Activated CD4-positive, alpha-beta memory T cell treated with anti-CD3 and anti-CD28 coated beads, Interleukin-2, amount 10 ng/mL, durations not matched to agents 7 days and 5 days (primary cell): Measurements from ENCODE around the gene OVOL3. TPM values are rescaled to one million over a fixed set of nuclear protein-coding genes. Genes with fewer than 3 reads are reported as not detected.
"Not testable (repeated sequence)": the region's sequence is repeated elsewhere in the genome, so short reads cannot be mapped to it uniquely, and the experiment has no call there.

Source experiments
- CTCF ChIA-PET: fragments of 350-600 bp; sonication (Branson Sonifier 250); formaldehyde crosslinking; loops from one replicate; lab custom pipeline; 2021; ENCODE audit warnings: antibody characterized with exemption, inconsistent platforms; lab: Charles Lee
- POLR2A ChIA-PET: fragments of 350-600 bp; sonication (Branson Sonifier 250); formaldehyde crosslinking; loops from one replicate; lab custom pipeline; 2021; ENCODE audit warnings: antibody characterized with exemption; lab: Charles Lee
- DNase-seq: peaks from one replicate; pipeline ENCODE4 v3.0.0-alpha.2; 2020
- H3K27ac Mint-ChIP-seq: one replicate; pipeline ENCODE4 v1.8.0; 2021; ENCODE audit warnings: mild to moderate bottlenecking, mixed read lengths
- H3K27me3 Mint-ChIP-seq: one replicate; pipeline ENCODE4 v1.8.0; 2021; ENCODE audit warnings: mixed read lengths
- H3K36me3 Mint-ChIP-seq: one replicate; pipeline ENCODE4 v1.8.0; 2021; ENCODE audit warnings: low read depth, mixed read lengths
- H3K4me1 Mint-ChIP-seq: one replicate; pipeline ENCODE4 v1.8.0; 2021; ENCODE audit warnings: mixed read lengths
- H3K4me3 Mint-ChIP-seq: one replicate; pipeline ENCODE4 v1.8.0; 2021; ENCODE audit warnings: mild to moderate bottlenecking, mixed read lengths
- H3K9me3 Mint-ChIP-seq: one replicate; pipeline ENCODE4 v1.8.0; 2021; ENCODE audit warnings: mixed read lengths
- total RNA-seq, 2 experiments: library from RNA; stranded (reverse); gene quantifications; one replicate each; pipeline ENCODE4 v1.2.3, GENCODE V29; 2021

OVOL3 gene
- total RNA-seq, 2 experiments from 2014 or later = not detected

GRCh38 chr19:36120984-36121358, 10.0 kb downstream of the OVOL3 start:
- no peak for DNase-seq
- Mint-ChIP-seq H3K36me3 (peaks cover 55% of the 10 kb centered on the region), H3K9me3 (no peaks in the 10 kb centered on the region), H3K27me3 (no peaks in the 10 kb centered on the region), H3K4me1 (peaks cover 38% of the 10 kb centered on the region), H3K4me3 (no peak overlapping the region), H3K27ac (no peak overlapping the region)
- POLR2A ChIA-PET = interaction anchor here (1.0 kb wide), 1 partner anchor 23 kb away, joined by 4 read pairs; no protein-coding TSS in a partner anchor
- CTCF ChIA-PET = no interaction called here

GRCh38 chr19:36121486-36122124, 10.7 kb downstream of the OVOL3 start:
- Mint-ChIP-seq H3K4me1 (peaks cover 32% of the 10 kb centered on the region), H3K36me3 (peaks cover 52% of the 10 kb centered on the region), H3K27ac (no peak overlapping the region), H3K4me3 (no peak overlapping the region), H3K9me3 (no peaks in the 10 kb centered on the region), H3K27me3 (no peaks in the 10 kb centered on the region)
- POLR2A ChIA-PET = interaction anchor here (1.0 kb wide), 1 partner anchor 24 kb away, joined by 4 read pairs; no protein-coding TSS in a partner anchor
- no peak for DNase-seq
- CTCF ChIA-PET = no interaction called here

- DNase-seq = no peak
- Mint-ChIP-seq H3K4me1 (peaks cover 24% of the 10 kb centered on the region), H3K27me3 (no peaks in the 10 kb centered on the region), H3K4me3 (no peak overlapping the region), H3K36me3 (peaks cover 20% of the 10 kb centered on the region), H3K9me3 (no peaks in the 10 kb centered on the region), H3K27ac (no peak overlapping the region)
- ChIA-PET CTCF (interaction anchor here (7.6 kb wide), 1 partner anchor 45 kb away, joined by 150 read pairs; no protein-coding TSS in a partner anchor), POLR2A (interaction anchor here (1.3 to 2.0 kb wide), 2 partner anchors 10 to 44 kb away, joined by 3 to 8 read pairs; no protein-coding TSS in a partner anchor)
Measured at GRCh38 chr19:36125557-36125956, 14.6 kb downstream of the OVOL3 start.

- peaks cover 8% of the 10 kb centered on the region for H3K36me3 Mint-ChIP-seq
- H3K27ac Mint-ChIP-seq = peak overlapping the region; percentile 92
- peak overlapping the region; percentile 79 for H3K4me3 Mint-ChIP-seq
- no peaks in the 10 kb centered on the region for H3K9me3 Mint-ChIP-seq
- no peak for DNase-seq
- POLR2A ChIA-PET = interaction anchor here (1.1 to 3.8 kb wide), 9 partner anchors 9 to 644 kb away, joined by 3 to 43 read pairs (median 10); partner anchors contain the start of genes ALKBH6, CAPNS1, POLR2I and TBCB
- H3K4me1 Mint-ChIP-seq = peaks cover 48% of the 10 kb centered on the region
- no peaks in the 10 kb centered on the region for H3K27me3 Mint-ChIP-seq
- CTCF ChIA-PET = interaction anchor here (0.7 to 7.6 kb wide), 22 partner anchors 9 to 956 kb away, joined by 3 to 150 read pairs (median 5); partner anchors contain the start of genes CAPNS1, POLR2I, TBCB and THAP8
Measured at GRCh38 chr19:36128392-36128736, 17.4 kb downstream of the OVOL3 start.

GRCh38 chr19:36131221-36131620, 20.3 kb downstream of the OVOL3 start:
- ChIA-PET POLR2A (interaction anchor here (1.5 to 2.0 kb wide), 3 partner anchors 9 to 84 kb away, joined by 9 to 13 read pairs (median 9); partner anchors contain the start of genes CAPNS1, POLR2I, TBCB and ZNF146), CTCF (interaction anchor here (7.6 kb wide), 1 partner anchor 39 kb away, joined by 150 read pairs; no protein-coding TSS in a partner anchor)
- not testable (repeated sequence) for H3K27me3 Mint-ChIP-seq

GRCh38 chr19:36134867-36135266, 23.9 kb downstream of the OVOL3 start:
- DNase-seq, H3K27ac Mint-ChIP-seq, H3K36me3 Mint-ChIP-seq, CTCF ChIA-PET, H3K9me3 Mint-ChIP-seq, H3K27me3 Mint-ChIP-seq, H3K4me3 Mint-ChIP-seq: not testable (repeated sequence)
- POLR2A ChIA-PET = interaction anchor here (1.2 kb wide), 1 partner anchor 20 kb away, joined by 3 read pairs; the partner anchor contains the start of genes POLR2I and TBCB
- peaks cover 63% of the 10 kb centered on the region for H3K4me1 Mint-ChIP-seq

More at GRCh38 chr19:36131221-36131620, 20.3 kb downstream of the OVOL3 start:
- peak; percentile 34 for DNase-seq
- H3K9me3 Mint-ChIP-seq, H3K36me3 Mint-ChIP-seq, H3K4me3 Mint-ChIP-seq: not testable (repeated sequence)
- Mint-ChIP-seq H3K27ac (peak overlapping the region; percentile 87), H3K4me1 (peaks cover 56% of the 10 kb centered on the region)

- no peaks in the 10 kb centered on the region for H3K27me3 Mint-ChIP-seq
- CTCF ChIA-PET = interaction anchor here (1.1 to 3.8 kb wide), 2 partner anchors 9 to 30 kb away, joined by 3 to 31 read pairs; no protein-coding TSS in a partner anchor
- H3K4me1 Mint-ChIP-seq = peaks cover 57% of the 10 kb centered on the region
- peaks cover 18% of the 10 kb centered on the region for H3K36me3 Mint-ChIP-seq
- peak overlapping the region; percentile 83 for H3K27ac Mint-ChIP-seq
- POLR2A ChIA-PET = interaction anchor here (1.4 to 3.1 kb wide), 2 partner anchors 9 to 22 kb away, joined by 3 to 14 read pairs; partner anchors contain the start of gene TBCB
- no peak overlapping the region for H3K4me3 Mint-ChIP-seq
- no peaks in the 10 kb centered on the region for H3K9me3 Mint-ChIP-seq
- DNase-seq = peak; percentile 28
Measured at GRCh38 chr19:36136964-36137686, 26.2 kb downstream of the OVOL3 start.

GRCh38 chr19:36139120-36139472, 28.2 kb downstream of the OVOL3 start:
- POLR2A ChIA-PET = interaction anchor here (0.7 to 3.1 kb wide), 9 partner anchors 8 to 240 kb away, joined by 3 to 43 read pairs (median 9); partner anchors contain the start of genes POLR2I, TBCB, ZNF146 and ZNF565
- H3K36me3 Mint-ChIP-seq = peaks cover 29% of the 10 kb centered on the region
- peak overlapping the region; percentile 92 for H3K4me3 Mint-ChIP-seq
- H3K27ac Mint-ChIP-seq = peak overlapping the region; percentile 98
- CTCF ChIA-PET = interaction anchor here (1.0 to 3.8 kb wide), 4 partner anchors 11 to 75 kb away, joined by 3 to 31 read pairs (median 8); partner anchors contain the start of genes ZNF146 and ZNF565
- no peaks in the 10 kb centered on the region for H3K9me3 Mint-ChIP-seq
- no peaks in the 10 kb centered on the region for H3K27me3 Mint-ChIP-seq
- DNase-seq = no peak
- H3K4me1 Mint-ChIP-seq = peaks cover 50% of the 10 kb centered on the region

GRCh38 chr19:36139473-36140303, 28.7 kb downstream of the OVOL3 start, which contains the start of gene CAPNS1:
TSS of gene CAPNS1 (plus strand) at chr19:36140066. CDS start at chr19:36141012, 946 bp downstream.
- Mint-ChIP-seq H3K9me3 (no peaks in the 10 kb centered on the region), H3K4me1 (peaks cover 50% of the 10 kb centered on the region), H3K27me3 (no peaks in the 10 kb centered on the region), H3K36me3 (peaks cover 32% of the 10 kb centered on the region), H3K4me3 (peak within 1 kb of the TSS; percentile 92), H3K27ac (peak within 1 kb of the TSS; percentile 98)
- POLR2A ChIA-PET = interaction anchor here (0.7 to 2.0 kb wide), 11 partner anchors 9 to 240 kb away, joined by 3 to 43 read pairs (median 4); partner anchors contain the start of genes POLR2I, TBCB, WDR62 and ZNF146
- peak; percentile 94 for DNase-seq
- CTCF ChIA-PET = interaction anchor here (0.8 to 1.5 kb wide), 4 partner anchors 12 to 75 kb away, joined by 3 to 12 read pairs (median 4); partner anchors contain the start of genes ZNF146 and ZNF565

GRCh38 chr19:36140304-36141038, 29.5 kb downstream of the OVOL3 start:
- peaks cover 46% of the 10 kb centered on the region for H3K4me1 Mint-ChIP-seq
- no peak for DNase-seq
- H3K27ac Mint-ChIP-seq = peak overlapping the region; percentile 98
- H3K9me3 Mint-ChIP-seq = no peaks in the 10 kb centered on the region
- no peaks in the 10 kb centered on the region for H3K27me3 Mint-ChIP-seq
- H3K36me3 Mint-ChIP-seq = peaks cover 38% of the 10 kb centered on the region
- POLR2A ChIA-PET = interaction anchor here (0.7 to 2.0 kb wide), 10 partner anchors 10 to 237 kb away, joined by 3 to 43 read pairs (median 5); partner anchors contain the start of genes POLR2I, TBCB, WDR62 and ZNF146
- H3K4me3 Mint-ChIP-seq = peak overlapping the region; percentile 92
- CTCF ChIA-PET = interaction anchor here (0.8 to 1.5 kb wide), 4 partner anchors 13 to 74 kb away, joined by 3 to 12 read pairs (median 4); partner anchors contain the start of genes ZNF146 and ZNF565
